NCI-H128 (cell line): ENCODE data around the gene SHISA3.

ENCODE experiments used
- DNase-seq: peaks from one replicate; lab custom pipeline; 2025; ENCODE audit not compliant: unreplicated experiment; lab: John Stamatoyannopoulos, UW

Gene SHISA3

DNA sequence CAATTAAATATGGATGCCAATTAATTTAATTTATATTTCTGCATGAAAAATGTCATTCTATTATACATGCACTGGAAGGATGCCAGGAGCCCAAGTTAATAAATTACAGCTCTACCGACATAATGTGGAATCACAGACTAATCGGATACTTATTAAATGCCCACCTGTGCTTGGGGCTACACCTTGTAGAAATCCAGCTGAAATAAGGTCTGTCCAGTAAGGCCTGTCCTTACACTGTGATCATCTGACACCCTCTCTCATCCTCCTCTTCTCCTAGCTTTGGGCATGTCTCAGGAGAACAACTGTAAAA, 6.0 kb upstream of the SHISA3 start:
- no peak for DNase-seq

DNA sequence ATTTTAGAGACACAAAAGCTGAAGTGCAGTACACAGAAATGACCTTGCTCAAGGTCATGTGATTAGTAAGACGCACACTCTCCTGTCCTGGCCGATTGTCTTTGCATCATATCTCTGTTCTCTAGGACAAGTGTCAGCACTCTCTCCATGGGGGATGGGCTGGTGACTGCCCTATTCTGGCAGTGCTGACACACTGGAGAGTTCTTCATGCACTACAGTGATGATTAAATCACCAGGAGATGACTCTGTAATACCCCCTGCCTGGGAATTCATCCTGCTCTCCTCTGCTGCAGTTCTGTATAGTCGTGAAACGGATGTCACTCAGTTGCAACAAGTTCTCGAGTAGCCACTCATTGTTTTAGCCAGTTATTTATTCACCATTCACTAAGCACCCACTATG, 5.3 kb upstream of the SHISA3 start:
- no peak for DNase-seq

DNA sequence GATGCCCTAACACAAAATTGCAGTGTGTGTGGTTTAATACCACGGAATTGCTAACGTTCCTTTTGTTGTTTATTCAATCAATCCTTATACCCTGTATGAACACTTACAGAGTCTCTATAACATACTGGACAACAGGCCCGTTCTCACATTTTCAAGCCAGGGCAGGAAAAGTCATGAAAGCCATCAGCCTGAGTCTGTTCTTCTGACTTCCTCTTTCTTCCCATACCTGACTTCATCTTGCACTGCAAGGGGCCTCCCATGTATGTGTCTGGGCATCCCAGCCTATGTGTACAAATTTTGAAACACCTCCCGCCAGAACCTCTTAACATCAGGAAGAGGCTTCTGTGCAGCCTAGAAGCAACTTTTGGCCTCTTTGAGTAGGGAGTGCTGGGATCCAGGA, 4.9 kb upstream of the SHISA3 start:
- no peak for DNase-seq

DNA sequence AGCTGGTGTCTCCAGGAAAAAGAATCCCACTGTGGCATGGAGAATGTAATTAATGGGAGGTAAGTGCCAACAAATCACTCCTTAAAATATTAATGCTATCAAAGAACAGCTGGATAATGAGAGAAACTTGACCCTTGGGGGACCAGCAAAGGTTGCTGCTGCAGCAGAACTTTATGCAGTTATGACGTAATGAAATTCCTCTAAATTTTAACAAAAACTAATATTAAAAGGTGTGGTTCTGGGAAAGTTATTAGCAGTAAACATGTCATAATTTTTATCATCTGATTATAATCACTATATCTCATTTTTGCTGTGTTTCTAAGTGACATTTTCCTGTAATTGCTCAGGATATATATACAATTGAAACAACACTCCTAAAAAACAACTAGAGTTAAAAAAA, 1.7 kb upstream of the SHISA3 start:
- DNase-seq: no peak

DNA sequence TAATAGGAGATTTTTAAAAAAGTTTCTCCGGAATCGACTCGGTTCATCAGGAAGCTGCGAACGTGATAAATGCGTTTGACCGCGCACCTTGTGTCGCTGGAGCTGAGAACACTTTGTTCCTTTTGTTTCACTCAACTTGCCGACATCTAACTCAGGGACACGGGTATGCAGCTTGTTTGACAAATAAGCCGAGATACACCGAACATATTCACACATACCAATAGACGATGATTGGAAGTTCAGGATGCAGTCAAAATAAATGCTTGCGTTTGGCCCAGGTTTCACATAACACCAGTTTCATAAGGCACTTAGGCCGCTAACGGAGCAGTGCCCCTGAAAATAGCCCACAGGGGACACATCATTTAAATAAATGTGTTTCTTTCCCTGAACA, 932 bp upstream of the SHISA3 start:
- DNase-seq: no peak

DNA sequence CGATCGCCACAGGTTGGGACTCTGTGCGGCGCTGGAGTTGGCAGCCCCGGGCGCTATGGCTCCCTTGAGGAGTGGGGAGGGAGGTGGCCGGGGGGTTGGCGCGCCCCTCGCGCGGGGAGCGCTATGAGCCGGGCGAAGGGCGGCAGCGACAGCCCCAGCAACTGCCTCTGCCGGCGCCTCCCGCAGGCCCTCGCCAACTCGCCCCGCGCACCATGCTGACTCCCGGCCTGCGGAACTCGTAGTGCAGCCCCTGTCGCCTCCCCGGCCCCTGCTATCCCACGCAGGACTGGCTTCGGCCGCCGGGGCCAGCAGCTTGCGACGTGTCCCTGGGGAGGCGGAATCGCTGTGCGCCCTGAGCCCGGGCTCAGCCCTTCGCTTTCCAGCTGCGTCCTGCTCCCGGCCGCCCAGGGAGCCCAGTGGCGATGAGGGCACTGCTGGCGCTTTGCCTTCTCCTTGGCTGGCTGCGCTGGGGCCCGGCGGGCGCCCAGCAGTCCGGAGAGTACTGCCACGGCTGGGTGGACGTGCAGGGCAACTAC, 415 bp downstream of the SHISA3 start:
- no peak for DNase-seq

DNA sequence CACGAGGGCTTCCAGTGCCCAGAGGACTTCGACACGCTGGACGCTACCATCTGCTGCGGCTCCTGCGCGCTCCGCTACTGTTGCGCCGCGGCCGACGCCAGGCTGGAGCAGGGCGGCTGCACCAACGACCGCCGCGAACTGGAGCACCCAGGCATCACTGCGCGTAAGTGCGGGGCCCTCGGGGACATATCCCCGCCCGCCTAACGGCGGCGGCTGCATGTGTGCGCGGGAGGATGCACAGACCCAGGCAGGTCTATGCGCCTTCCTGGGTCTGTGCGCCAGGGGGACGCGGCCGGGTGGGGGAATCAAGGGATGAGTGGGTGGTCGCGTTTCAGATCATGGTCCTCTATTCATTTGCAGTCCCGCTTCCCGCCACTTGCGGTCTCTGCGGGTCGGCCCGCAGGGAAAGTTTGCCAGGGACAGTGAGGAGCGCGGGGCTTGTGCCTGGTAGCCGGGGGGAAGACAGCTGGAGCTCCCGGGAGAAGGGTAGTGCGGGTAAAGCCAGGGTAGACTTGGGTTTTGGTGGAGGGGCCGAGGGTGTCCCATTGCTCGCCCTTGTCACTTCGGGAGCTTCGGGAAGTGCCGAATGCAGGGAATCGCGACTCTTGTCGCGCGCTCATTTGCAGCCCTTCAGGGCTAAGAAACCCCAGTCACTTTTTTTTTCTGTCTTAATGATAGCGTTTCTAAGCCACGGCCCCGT, 1.0 kb downstream of the SHISA3 start:
- DNase-seq: no peak

DNA sequence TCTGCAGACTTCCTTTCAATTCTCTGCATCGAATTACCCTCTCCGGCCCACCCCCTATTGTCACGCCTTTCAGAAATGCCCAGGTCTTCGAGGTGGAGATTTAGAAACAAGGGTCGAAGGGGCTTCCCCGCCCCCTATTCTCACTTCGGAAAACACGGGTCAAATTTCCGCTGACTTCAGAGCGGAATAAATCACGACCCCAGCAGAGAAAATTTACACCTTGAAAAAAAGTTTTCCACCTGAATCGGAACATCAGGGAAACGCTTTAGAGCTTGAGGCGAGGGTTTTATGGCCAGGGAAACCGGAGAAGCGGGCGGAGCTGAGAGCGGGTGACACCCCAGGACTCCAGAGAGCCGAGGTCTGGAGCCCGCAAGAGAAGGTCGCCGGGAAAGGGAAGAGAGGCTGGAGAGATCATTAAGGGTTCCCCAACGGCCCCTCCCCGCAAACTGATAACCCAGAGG, 1.6 kb downstream of the SHISA3 start:
- no peak for DNase-seq

DNA sequence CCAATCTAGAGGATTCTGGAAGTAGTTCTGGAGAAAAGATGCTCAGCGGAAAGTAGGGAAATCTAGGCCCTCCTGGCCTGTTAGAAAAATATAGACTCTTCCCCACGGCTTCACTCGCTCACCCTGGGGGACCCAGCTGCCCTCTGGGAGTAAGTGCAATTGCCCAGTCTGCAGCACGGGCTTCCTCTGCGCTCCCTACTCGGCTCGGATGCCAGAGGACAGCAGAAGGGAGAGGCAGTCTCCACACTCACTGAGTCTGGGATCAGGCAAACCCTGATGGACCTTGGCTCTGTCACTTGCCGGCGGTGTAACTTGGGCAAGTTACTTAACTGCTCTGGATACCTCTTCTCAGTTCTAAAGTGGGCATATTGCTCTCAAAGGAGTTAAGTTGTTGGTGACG, 2.1 kb downstream of the SHISA3 start:
- DNase-seq: no peak

DNA sequence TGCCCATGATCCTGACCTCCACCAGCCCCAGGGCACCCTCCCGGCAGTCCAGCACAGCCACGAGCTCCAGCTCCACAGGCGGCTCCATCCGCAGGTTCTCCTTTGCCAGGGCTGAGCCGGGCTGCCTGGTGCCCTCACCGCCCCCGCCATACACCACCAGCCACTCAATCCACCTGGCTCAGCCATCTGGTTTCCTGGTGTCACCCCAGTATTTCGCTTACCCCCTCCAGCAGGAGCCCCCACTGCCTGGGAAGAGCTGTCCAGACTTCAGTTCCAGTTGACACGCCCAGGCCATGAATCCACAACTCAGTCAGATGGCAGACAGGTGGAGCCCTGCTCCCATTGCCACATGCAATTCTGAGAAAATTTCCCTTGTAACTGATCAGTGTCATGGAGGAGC, 3.9 kb downstream of the SHISA3 start:
- DNase-seq: no peak

DNA sequence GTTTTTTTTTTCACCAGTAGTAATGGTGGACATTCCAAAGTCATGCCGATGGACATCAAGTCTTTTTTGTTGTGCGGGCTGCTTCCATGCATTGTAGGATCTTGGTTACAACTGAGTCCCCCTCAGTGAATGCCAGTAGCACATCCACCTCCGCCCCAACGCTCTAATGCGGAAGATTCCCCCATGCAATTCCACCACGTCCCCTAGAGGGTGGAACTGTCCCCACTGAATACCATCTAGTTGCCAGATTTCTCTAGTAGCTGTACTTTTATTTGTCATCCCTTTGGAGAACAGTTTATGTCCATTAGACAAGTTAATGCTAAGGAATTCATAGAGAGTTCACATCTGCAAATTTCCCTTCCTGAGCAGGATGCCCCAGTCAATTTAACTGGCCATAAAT, 6.7 kb downstream of the SHISA3 start:
- DNase-seq: no peak

DNA sequence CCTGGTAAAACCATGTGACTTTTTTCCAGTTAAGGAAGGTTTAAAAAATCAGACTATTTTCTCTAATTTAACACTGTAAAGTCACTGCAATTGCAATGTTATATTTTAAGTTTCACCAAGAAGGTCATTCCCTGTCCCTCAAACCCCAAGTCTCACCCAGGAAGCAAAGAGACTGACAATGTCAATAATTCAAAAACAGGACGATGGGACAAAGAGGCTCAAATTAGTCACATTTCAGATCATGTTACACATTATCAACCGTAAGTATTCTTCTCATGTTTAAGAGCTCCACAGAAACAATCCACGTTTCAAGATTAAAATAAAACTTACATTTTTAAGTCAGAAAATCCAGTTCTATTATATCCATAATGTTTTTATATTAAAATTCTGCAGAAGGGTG, 13.2 kb downstream of the SHISA3 start:
- DNase-seq: no peak

DNA sequence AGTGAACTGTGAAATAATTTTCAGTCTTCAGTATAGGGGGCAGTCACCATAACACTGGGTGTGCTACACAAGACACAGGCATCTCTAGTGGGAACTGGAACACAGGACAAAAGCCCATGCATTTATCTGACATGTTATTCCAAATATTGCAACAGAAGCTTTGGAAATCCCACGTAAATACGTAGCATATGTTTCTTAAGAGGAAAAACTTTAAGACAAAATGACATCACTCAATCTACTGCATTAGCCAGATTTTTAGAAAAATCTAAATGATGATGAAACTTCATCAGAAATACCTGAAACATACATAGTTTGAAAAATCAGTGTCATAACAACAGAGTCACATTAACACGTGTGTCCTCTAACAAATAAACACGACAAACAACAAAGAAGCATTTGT, 14.5 kb downstream of the SHISA3 start:
- DNase-seq: no peak

DNA sequence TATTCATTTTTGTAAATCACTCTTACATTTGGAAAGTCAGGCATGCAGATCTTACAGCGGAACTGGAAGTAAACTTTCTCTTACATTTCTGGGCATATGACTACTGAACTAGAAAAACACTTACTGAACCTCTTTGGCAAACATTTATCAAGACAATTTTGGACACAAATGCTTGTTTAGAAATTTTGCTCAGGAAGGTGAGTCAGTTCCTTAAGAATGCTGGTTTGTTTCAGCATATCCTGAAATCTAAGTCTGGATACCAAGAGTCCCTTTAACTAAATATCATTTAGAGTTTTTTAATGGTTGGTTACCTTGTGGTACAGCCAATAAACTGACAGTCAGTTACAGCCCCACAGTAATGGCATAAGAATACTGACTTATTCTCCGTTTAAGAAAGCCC, 15.0 kb downstream of the SHISA3 start:
- no peak for DNase-seq

DNA sequence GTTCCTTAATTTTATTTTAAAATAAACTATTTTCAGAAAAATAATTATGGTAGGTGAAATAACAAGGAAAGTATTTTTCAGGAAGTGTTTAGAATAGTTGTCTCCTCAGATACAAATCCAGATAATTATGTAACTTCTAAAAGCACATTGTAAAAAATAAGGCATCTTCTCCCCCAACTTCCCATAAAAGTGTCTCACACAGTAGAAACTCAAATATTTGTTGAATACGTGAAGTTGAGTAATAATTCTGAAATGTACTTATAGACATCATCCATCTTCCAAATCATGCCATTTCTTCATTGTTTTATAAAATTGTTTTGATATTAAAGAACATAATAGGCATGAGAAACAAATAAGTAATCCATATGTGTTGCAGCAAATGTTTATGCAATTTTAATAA, 18.0 kb downstream of the SHISA3 start:
- DNase-seq: no peak

DNA sequence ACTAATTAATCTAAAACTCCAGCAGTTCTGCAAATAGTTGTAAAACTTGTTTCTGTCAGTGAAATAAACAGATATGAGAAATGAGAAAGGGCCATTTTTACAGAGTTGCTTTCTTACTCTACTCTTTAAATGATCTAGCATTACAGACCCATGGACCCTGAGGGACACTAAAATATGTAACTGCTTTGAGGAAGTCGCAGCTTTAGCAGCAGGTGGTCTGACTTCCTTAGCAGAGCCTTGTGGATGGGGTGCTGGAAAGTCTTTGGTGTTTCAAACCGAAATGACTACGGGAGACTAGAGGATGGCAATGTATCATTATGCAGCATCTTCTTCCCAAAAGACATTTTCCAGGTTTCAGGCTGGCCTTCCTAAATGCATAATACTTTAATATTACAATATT, 18.7 kb downstream of the SHISA3 start:
- no peak for DNase-seq

DNA sequence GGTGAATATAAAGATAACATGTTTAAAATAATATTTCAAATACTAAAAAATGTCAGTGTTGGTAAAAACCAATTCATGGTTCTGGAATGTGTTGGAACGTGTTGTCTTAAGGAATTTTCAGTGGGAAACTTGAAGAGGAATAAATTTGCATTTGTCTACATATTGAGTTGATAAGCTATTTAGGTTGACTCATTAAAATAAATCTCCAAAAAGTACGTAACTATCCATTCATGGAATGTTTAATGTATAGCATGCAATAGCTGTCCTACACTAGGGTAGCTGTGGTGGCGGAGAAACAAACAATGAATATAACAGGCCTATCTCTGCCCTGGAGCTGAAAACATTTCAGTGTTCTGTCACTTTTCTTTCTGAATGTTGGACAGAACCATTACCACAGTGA, 20.3 kb downstream of the SHISA3 start:
- no peak for DNase-seq

DNA sequence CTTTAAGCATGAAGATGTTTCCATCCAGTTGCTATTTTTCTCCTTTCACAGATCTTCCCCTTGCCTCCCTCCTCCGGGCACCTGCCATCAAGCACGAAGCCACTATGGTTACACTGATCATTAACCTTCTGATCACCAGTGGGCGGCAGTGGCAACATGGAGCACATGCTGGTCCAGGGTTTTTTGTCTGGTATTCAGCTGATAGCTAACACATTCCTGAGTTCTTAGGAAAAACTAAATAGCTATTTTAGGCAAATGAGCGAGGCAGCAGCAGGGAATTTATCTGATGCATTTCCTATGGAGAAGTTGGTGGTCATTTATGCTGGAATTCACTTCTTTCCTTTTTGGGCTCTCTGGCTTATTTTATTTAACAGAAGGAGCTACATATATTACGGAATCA, 22.9 kb downstream of the SHISA3 start:
- no peak for DNase-seq

DNA sequence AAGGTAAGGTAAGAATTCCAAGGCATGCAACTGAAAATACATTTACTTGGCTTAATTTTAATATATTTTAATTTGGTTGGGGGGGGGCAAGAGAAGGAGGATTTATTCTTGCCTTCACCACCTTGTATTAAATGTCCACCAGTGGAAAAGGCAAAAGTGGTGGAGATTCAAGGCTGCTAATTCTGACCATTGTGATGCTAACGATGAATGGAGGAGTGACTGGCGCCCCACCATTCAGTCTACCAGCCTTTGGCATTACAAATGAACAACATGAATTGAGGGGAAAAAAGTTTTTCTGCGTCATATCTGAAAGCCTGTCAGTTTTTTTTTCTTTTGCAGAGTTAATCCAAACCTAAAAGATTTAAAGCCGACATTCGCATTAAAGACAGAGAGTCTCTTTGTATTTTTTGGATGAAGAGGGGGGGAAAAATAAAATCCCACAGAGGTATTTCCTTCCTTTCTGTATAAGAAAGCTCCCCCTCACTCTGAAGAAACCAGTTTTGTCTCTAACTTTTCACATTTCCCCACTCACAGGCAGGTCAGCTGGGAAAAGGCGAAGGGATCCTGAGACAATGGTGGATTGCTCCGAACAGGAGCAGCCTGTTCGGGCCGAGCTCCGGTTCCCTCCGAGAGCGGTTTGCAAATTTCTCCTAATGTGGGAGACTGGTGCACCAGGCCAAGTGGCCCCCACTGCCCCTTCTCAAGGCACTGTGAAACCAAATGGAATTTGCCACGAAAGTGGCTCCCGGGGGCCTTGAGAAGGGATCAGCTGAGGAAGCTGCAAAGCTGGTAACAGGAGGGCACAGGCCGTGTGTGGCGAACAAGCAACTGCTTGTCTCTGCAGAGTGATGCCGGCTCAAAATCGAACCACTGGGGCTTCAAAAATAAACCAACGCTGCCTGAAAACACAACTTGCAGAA, 28.1 kb downstream of the SHISA3 start:
- no peak for DNase-seq

DNA sequence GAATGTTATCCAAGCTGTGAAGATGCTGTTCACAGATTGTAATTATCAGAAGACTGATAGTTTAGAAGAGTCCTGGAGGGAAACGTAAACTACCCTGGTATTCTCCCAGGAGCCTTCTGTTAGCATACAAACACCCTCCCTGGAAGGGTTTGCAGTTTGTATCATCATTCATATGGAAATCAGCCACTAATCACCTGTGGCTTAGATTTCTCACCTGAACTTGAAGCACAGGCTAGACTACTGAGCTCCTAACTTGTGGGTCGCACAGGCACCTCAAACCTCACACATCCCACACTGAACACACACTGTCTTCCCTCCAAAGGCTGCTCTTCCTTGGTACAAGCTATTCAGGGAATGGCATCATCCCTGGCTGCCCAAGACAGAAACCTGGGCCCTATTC, 30.7 kb downstream of the SHISA3 start:
- DNase-seq: no peak

DNA sequence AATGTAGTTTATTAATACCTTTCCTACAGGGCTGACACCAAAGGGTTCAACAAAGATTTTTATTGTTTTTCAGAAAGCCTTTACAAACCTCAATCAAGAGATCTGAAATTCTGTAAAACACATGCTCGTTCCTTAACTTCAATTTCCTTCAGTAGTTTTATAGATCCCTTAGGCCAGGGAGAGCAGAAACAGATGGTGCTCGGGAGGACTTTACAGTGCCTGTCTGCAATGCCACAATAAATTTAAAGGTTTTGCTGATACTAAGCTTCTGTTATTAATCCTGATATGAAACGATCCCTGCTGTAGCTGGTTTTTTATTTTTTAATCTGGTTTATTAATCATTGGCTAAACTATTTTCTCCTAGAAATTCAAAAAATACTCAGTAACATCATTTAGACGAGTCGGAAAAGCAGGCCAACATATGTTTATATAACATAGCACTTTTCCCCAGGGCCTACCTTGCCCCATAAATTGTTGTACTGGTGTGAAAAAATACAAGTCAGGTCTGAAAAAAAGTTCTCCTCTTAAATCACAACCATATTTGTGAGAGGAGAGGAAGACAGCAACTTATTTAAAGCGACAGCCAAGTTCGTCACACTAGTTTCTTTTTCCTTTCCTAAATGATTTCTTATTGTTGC, 39.8 kb downstream of the SHISA3 start:
- DNase-seq: no peak

DNA sequence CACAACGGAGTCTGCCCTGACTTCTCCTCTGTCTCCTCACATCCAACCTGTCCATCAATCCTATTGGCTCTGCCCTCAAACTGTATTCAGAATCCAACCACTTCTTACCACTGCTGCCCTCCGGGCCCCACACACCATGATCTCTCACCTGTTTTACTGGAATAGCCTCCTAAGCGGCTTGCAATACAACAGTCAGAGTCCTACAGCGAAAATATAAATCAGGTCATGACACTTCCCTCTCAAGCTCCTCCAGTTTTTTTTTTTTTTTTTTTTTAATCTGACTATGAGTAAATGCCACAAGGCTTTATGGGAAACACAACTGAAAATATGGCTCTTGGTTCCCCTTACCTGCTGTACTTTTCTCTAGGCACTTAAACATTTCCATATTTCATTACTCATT, 42.8 kb downstream of the SHISA3 start:
- DNase-seq: no peak
